ENCODE data around the gene HDC. TPM values are rescaled to one million over a fixed set of nuclear protein-coding genes. Genes with fewer than 3 reads are reported as not detected.

Gene HDC
- total and polyA plus RNA-seq, 2 donors (not counting 3 experiments of a cell fraction or from before 2014, with no cell fraction given), result not detected

GRCh38 chr15:50277370-50277769 lies 11.8 kb upstream of the HDC start:
- no peaks in the 10 kb centered on the region for H3K9me1 ChIP-seq (replicated peaks; ENCODE audit: control insufficient read depth, extremely low read depth, insufficient read depth, low read length)
- FAIRE-seq, result no peak
- no peak for DNase-seq (ENCODE audit: low read depth, low spot score)
- H3K27me3 ChIP-seq (ENCODE audit: control insufficient read depth in 2 of 2, insufficient read depth in 2 of 2, low read length in 2 of 2), result no peaks in the 10 kb centered on the region
- no peaks in the 10 kb centered on the region for H4K20me1 ChIP-seq (replicated peaks; ENCODE audit: control insufficient read depth, extremely low read depth, insufficient read depth, low read length)
- no peak overlapping the region for H3K9ac ChIP-seq (replicated peaks; ENCODE audit: extremely low read depth, insufficient read depth, low read length)
- no peaks in the 10 kb centered on the region for H3K79me2 ChIP-seq (ENCODE audit: control insufficient read depth, insufficient read depth, low read length)
- no peak overlapping the region for H3K4me3 ChIP-seq (replicated peaks in 1 of 3; ENCODE audit: insufficient read depth in 1 of 3, low read depth in 1 of 3, low read length in 3 of 3)
- H3K4me1 ChIP-seq (ENCODE audit: control insufficient read depth, extremely low read depth, insufficient read depth, low read length), result no peaks in the 10 kb centered on the region
- H3K27ac ChIP-seq (ENCODE audit: insufficient read depth, low read depth, low read length), result no peak overlapping the region
- H3K4me2 ChIP-seq (ENCODE audit: insufficient read depth, low read length), result no peak overlapping the region
- ChIA-PET CTCF (no interaction called here), POLR2A (no interaction called here)
- H3K9me3 ChIP-seq (replicated peaks; ENCODE audit: control insufficient read depth, insufficient read depth, low read length), result no peaks in the 10 kb centered on the region
- dilution Hi-C loops (cut with MboI; ENCODE audit: extremely low pct_ligation_motif_present, low sequenced_read_pairs) (no loop called here), intact Hi-C loops (cut with micrococcal nuclease) (no loop called here)
- no TSS peak for BruUV-seq (replicated peaks)
- no peaks in the 10 kb centered on the region for H3K36me3 ChIP-seq (ENCODE audit: control insufficient read depth in 2 of 2, extremely low read depth in 1 of 2, insufficient read depth in 2 of 2, low read length in 2 of 2)
- no peak overlapping the region for H2AFZ ChIP-seq (ENCODE audit: low read depth, low read length)
- TF ChIP-seq GATA2 (IDR thresholded peaks at IDR 0.05; ENCODE audit: insufficient read depth, insufficient read length, low read depth, low read length) (no peak), EZH2 (IDR thresholded peaks at IDR 0.05; ENCODE audit: borderline replicate concordance, low read depth, low read length, severe bottlenecking) (no peak), MAX (IDR thresholded peaks at IDR 0.05; ENCODE audit: insufficient read depth, insufficient read length) (no peak), FOS (IDR thresholded peaks at IDR 0.05; ENCODE audit: borderline replicate concordance, insufficient read depth, low read length) (no peak), JUN (IDR thresholded peaks at IDR 0.05; ENCODE audit: borderline replicate concordance, insufficient read depth, insufficient read length, low read depth) (no peak), MYC (IDR thresholded peaks at IDR 0.05; ENCODE audit: low read depth, low read length) (no peak), POLR2A (IDR thresholded peaks at IDR 0.05; ENCODE audit: low read depth, low read length) (no peak), POLR2AphosphoS5 (IDR thresholded peaks at IDR 0.05; ENCODE audit: insufficient read depth, low read depth, low read length) (no peak)
- TF ChIP-seq, protein P1, sequence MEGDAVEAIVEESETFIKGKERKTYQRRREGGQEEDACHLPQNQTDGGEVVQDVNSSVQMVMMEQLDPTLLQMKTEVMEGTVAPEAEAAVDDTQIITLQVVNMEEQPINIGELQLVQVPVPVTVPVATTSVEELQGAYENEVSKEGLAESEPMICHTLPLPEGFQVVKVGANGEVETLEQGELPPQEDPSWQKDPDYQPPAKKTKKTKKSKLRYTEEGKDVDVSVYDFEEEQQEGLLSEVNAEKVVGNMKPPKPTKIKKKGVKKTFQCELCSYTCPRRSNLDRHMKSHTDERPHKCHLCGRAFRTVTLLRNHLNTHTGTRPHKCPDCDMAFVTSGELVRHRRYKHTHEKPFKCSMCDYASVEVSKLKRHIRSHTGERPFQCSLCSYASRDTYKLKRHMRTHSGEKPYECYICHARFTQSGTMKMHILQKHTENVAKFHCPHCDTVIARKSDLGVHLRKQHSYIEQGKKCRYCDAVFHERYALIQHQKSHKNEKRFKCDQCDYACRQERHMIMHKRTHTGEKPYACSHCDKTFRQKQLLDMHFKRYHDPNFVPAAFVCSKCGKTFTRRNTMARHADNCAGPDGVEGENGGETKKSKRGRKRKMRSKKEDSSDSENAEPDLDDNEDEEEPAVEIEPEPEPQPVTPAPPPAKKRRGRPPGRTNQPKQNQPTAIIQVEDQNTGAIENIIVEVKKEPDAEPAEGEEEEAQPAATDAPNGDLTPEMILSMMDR (IDR thresholded peaks at IDR 0.05; ENCODE audit: extremely low read depth in 1 of 2, insufficient read depth in 1 of 2, low read depth in 1 of 2, low read length in 2 of 2), result no peak
